ELF-1 (cell line): ENCODE results near the gene DMWD.

ENCODE experiments used
- DNase-seq: peaks from one replicate; pipeline ENCODE4 v3.0.0-alpha.2; 2016; ENCODE audit warnings: low read depth, low spot score

The DMWD gene, protein sequence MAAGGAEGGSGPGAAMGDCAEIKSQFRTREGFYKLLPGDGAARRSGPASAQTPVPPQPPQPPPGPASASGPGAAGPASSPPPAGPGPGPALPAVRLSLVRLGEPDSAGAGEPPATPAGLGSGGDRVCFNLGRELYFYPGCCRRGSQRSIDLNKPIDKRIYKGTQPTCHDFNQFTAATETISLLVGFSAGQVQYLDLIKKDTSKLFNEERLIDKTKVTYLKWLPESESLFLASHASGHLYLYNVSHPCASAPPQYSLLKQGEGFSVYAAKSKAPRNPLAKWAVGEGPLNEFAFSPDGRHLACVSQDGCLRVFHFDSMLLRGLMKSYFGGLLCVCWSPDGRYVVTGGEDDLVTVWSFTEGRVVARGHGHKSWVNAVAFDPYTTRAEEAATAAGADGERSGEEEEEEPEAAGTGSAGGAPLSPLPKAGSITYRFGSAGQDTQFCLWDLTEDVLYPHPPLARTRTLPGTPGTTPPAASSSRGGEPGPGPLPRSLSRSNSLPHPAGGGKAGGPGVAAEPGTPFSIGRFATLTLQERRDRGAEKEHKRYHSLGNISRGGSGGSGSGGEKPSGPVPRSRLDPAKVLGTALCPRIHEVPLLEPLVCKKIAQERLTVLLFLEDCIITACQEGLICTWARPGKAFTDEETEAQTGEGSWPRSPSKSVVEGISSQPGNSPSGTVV

DNA sequence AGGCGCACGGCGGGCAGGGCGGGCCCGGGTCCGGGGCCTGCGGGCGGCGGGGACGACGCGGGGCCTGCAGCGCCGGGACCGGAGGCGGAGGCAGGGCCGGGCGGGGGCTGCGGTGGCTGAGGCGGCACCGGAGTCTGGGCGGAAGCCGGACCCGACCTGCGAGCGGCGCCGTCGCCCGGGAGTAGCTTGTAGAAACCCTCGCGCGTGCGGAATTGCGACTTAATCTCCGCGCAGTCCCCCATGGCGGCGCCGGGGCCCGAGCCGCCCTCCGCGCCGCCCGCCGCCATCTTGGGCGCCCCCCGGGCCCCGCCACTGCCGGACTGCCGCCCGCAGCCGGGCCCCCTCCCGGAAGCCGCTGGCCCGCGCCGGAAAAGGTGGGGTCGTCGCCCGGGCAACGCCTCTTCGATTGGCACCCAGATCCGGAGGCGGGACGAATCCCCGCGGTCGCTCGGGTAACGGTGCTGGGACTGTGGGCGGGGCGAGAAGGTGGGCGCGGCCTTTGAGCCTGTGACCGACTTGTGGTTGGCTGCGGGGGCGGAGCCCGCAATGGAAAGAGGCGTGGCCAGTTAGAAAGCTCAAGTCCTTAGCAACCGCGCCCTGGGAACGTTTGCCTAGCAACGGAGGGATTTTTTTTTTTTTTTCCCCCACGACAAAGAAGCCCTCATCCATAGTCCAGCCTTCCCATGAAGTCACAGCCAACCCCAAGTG, at the start of gene DMWD:
Gene DMWD, minus strand, starts transcription at position 376 of the 708 bp plus-strand sequence. Its CDS starts 89 bp downstream, at position 287.
- DNase-seq = peak; percentile 100

DNA sequence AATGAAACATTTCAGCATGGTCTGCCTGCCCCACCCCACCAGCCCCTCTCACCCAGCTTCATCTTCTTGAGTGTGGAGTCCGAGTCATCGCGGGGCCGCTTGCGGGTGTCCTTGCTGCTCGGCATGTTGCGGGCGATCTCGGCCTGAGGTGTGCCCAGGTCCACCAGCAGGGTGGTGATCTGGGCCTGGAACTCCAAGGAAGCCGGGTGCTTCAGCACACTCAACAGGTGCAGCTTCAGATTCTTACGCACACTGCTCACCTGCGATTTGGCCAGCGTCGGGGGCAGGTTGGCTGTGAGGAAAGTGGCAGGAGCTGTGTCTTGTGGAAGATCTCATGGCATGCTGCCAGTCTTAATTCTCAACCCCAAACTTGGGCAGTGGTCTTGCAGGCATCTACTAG, 49.6 kb upstream of the DMWD start:
- DNase-seq = no peak

DNA sequence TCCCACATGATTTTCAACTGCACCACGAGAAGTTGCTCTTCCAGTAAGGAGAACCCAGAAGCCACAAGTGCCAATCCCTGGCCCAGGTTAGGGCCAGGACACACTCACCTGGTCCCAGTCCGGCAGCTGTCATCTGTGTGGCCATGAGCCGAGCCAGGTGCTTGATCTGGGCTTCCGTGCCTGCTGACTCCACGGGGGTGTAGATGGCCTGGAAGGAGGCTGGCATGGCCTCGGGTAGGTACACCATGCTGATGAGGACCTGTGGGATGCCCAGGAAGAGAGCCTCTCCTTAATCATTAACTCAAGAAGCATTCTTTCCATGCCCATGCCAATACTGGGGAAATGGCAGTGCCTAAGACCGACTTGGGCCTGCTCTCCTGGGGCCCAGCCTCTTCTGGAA, 42.3 kb upstream of the DMWD start:
- no peak for DNase-seq

DNA sequence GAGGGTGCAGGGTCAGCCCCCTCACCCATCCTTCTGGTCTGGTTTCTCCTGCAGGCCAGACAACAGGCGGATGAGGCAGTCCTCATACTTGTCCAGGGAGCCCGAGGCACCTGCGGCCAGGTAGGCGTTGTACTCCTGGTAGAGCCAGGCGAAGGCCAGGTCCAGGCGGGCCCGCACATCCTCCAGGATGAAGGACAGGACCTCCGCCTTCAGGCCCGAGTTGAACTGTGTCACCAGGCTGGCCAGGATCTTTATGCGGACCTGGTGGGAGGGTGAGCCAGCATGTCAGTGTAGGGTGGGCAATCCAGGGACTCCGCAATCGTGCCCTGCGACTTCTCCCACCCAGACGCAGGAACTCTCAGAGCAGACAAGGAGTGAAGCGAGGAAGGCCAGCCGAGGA, 36.3 kb upstream of the DMWD start:
- no peak for DNase-seq

DNA sequence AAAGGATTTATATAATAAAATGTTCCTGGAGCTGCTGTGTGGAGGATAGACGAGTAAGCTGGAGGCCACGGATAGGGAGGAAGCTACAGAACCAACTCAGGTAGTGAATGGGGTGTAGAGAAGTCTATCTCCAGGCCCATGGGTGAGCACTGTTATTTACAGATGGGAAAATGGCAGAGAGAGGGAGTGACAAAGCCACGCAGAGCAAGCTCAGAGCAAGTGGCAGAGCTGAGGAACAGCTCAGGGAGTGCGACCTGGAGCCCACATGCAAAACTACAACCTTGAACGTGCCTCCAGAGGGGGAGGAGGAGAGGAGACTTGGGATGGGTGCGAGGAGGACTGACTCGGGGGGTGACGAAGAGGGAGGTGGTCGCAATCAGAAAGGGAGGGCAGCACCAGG, 35.9 kb upstream of the DMWD start:
- no peak for DNase-seq

DNA sequence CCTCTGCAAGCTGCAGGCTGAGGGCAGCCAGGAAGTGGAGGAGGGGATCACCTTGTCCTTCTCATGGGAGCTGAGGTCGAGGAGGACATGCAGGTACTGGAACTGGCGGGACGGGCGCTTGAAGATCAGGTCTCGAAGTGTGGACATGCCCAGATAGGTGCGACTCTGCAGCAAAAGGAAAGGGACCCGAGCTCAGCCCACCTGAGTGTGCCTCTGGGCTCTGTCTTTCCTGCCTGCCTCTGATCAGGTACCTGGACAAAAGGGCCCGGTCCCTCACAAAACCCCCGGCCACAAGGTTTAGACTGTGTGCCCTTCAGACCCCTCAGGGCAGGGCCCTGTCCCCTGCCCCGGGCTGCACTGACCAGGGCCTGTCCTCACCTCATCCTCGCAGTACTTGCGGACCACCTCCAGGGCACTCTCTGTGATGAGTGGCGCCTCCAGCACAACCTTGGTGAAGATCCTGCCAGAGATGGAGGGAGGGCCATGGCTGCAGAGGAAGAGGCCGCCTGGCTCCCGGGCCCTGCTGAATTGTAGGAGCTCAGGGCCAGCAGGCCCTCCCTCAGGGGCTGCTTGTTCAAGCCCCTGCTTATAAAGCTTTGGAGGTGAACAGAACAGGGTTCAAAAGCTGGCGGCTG, 34.9 kb upstream of the DMWD start:
- DNase-seq = no peak

DNA sequence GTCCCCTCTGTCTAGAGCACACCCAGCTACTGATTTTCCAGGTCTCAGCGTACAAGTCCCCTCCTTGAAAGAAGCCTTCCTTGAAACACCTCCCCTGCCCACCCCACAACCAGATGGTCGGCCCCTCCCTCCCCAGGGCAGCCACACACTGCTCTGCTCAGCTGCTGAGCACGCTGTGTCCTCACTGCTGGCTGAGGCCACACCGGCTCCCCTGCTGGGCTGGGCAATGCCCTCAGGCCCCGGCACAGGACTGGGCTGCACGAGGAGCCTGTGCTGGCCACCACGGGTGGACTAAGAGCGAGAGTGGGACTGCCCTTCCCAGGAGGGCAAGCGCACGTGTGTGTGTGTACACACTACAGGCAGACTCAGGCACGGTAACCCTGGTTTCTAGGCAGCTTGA, 34.3 kb upstream of the DMWD start:
- DNase-seq = no peak

DNA sequence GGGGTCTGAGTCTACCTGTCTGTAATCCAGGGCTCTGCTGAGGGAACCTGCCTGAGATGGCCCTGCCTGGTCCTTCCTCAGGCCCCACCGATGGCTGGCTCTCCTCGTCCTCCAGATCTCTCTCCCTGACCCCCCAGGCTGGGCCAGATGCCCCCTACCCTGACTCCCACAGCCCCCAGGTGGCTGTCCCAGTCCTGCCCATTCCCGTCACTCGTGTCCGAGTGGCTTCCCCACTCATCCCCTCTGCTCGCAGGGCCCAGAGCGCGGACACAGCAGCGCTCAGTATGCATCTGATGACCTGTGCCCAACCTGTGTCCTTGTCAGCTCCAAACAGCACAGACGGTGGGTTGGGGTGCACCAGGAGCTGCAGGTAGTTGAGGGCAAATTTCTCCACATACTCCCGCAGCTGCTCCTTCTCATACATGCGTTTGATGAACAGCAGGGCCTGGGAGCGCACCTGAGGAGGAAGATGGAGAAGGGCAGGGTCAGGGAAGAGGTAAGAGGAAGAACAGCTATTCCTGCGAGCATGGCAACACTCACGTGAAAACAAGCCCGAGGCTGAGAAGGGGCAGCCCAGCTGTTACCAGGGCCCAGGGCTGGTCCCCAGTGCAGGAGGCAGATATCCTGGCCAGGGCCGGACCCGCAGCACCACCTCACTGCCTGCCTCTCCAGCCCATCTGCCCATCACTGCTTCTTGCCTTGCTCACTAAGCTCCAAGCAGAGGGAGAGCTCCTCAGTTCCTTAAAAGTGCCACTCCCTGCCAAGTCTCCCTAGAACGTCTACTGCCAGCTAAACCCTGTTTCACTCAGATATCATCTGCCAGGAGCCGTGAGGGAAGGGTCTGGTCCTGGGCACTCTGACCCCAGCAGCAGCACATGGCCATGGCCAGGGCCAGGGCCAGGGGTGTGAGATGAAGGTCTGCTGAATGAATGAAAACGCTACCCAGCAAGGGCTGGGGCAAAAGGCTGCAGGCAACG, 33.6 kb upstream of the DMWD start:
- DNase-seq = no peak

DNA sequence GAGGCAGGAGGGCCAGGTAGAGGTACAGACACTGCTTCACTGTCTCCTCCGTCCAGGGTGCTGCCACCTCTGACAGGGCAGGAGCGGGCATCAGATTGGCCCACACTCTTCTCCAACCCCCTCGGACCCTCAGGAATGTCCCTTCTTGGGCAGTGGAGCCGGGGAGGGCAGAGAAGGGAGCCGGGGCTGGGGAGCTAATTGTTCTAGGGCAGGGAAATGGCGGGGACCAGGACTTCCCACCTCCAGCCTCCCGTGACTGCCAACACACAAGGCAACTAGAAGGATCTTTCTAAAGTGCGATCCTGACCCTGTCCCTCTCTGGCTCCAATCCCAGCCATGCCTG, 32.6 kb upstream of the DMWD start:
- no peak for DNase-seq

DNA sequence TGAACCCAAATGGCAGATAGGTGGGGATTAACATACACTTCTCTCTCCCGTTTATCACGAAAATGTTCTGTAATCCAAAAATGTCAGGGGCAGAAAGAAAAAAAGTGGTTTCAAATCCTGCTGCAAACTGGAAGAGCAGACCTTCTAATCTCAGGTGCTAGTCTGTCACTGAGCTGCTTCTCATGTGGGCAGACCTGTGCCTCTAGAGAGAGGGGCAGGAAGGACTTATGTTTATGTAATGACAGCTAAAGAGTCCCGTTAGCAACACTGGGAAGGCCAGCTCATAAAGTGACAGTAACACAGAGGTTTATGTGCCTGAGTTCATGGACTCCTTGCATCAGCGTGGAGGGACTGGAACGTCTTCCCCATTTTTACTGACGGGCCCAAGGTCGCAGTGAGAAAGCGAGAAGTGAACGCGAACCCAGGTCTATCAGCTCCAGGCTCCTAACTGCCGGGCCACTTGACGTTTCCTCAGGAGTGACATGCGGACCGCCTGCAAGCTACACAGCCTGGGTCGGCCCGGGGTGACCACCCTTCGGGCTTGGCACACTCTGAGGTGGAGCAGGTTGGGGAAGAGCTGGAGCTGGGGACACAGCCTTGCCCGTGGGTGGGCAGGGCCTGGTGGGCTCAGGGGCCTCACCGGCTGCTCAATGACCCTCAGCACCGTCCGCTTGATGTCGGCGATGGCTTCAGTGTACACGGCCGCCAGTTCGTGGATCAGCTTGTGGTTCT, 32.1 kb upstream of the DMWD start:
- no peak for DNase-seq

DNA sequence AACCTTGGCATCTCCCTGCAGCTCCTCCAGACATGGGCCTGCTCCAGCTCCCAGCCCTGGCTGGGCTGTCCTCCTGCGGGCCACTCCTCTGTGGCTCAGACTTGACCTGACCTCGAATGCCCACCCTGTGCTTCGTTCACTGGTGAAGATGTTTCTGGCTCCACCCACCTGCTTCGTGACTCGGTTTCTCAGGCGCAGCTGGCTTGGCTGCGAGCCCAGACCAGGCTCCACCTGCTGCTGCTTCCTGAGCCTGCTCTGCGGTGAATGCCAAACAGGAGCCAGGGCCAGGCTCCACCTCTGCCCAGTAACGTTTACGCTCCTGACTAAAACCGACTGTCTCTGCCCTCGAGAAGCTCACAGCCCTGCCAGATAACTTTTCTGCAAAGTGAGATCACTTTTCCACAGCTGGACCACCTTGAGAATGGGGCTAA, 31.4 kb upstream of the DMWD start:
- no peak for DNase-seq

DNA sequence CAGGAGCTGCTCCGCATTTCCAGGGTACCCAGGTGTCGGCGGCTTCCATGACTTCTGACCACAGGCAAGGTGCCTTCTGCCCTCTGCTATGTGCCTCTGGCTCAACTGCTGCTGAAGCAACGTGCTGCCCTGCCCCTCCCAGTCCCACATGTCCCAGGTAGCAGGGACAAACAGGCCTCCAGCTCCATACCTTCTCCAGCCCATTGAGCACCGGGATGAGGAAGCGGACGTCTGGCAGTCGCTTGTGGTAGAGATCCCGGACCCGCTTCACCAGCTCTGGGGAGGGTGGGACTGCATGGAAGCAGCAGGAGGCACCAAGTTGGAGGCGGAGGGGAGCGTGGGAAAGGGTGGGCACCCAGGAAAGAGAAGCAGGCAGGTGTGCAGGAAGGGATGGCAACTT, 30.5 kb upstream of the DMWD start:
- DNase-seq = no peak

DNA sequence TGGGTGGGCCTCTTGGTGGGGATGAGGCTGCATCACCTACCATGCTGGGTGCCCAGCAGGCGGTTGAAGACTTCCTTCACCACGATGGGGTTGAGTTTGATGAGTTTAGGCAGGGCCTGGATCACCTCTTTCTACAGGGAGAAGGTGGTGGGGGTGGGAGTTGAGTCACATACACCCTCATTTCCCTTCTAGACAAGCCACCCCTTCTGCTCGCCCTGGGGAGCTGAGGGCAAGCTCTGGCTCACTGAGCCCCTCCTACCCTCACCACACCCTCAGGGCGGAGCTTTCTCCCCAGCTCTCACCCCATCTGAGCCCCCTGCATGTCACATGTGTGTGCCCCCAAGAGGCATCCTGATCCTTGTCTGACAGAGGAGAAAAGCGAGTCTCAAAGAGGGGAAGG, 30.1 kb upstream of the DMWD start:
- DNase-seq = no peak

DNA sequence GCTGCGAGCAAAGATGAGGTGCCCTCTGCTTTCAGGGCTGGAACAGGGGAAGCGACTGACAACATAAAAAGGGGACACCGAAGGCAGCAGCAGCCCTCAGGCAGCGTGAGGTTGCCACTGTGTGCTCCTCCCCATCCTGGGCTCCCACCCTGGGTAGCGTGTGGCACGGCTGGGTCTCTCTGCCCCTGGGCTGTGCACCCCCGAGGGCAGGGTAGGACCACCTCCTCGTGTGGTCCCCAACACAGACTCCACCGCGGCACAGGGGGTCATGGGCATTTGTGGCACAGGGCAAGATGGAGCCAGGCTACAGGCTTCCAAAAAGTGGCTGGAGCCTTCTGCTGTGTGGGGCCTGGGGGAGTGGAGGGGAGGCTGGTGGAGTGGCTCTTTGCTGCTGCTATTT, 28.9 kb upstream of the DMWD start:
- DNase-seq = no peak

DNA sequence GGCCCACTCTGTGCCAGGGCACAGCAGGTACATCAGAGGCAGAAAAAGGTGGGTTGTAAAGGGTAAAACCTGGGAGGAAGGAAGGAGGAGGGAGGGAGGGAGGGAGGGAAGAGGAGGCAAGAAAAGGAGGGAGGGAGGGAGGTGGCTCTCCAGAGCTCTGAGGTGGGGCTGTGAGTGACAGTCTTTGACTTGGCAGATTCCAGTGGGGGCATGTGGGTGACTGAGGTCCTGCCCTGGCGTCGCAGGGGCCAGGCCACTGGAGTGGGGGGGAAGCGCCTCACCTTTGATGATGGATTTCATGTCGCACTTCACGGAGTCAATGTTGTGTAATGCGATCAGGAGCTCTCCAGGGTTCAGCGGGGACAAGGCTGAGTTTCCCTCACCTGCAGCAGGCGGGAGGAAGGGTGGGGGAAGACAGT, 28.5 kb upstream of the DMWD start:
- DNase-seq = no peak

DNA sequence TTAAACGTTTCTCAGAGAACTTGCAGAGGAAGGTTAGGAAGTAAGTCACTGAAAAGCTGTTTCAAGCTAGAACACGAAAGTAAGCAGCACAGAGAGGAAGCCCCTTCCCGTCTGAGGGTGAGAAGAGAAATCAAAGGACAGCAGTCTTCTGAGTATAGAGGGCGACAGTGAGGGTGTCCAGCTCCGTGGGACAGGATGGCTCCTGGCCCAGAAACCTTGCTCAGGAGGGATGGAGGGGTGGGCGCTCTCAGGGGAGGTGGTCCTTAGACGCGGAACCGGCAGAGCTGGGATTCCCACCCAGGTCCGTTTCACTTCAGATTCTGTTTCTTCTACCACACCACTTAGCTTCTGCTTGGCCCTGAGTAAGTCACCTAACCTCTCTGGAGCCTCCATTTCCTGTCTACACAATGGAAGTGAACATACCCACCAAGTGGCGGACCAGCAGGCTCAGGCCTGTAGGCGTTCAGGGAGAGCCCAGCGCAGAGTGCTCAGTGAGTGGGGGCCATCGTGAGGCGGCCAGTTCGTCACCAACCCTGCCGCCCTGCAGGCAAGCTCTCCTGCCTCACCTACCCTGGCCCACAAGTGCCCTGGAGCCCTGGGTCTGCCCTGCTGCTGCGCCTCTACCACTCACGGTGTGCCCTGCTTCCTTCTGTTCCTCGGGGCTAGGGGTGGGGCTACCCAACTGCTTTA, 27.9 kb upstream of the DMWD start:
- no peak for DNase-seq

DNA sequence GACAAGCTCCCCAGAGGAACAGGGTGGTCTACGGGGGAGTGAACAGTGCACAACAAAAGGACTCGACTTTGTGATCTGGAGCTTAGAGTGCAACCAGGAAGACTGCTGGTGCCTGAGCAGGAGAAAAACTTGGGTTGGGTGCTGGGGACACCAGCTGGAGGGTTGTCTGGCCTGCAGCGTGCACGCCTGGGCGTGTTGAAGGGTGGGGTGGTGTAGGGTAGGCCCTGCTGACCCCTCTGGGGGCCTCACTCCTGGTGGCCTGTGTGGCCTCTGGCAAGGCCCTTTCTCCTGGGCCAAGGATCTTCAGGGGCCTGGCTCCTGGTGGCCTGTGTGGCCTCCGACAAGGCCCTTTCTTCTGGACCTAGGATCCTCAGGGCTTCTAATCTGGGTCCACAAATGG, 27.1 kb upstream of the DMWD start:
- DNase-seq = no peak

DNA sequence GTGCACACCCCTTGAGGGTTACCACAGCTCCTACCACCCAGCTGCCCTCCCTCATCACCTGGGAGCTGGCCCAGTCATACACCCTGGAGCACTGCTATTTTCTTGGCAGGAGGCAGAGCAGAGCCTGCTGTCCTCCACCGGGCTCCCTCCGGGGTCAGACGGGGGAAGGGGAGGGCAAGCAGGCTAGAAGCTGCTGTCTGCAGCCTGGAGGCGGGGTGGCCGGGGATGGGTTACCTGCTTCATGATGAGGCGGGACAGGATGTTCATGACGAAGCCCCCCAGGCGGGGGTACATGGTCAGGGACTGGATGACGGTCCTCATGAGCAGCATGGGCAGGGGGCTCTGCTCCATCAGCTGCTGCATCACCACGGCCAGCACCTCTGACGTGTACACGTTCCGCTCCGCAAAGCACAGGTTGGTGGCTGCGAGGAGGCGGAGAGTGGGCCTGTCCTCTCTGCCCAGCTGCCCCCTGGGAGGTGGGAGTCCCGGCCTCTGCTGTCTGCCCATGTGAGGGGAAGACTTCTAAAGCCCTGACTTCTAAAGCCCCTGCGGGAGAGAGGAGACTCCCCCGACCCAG, 25.2 kb upstream of the DMWD start:
- DNase-seq = peak; percentile 70

DNA sequence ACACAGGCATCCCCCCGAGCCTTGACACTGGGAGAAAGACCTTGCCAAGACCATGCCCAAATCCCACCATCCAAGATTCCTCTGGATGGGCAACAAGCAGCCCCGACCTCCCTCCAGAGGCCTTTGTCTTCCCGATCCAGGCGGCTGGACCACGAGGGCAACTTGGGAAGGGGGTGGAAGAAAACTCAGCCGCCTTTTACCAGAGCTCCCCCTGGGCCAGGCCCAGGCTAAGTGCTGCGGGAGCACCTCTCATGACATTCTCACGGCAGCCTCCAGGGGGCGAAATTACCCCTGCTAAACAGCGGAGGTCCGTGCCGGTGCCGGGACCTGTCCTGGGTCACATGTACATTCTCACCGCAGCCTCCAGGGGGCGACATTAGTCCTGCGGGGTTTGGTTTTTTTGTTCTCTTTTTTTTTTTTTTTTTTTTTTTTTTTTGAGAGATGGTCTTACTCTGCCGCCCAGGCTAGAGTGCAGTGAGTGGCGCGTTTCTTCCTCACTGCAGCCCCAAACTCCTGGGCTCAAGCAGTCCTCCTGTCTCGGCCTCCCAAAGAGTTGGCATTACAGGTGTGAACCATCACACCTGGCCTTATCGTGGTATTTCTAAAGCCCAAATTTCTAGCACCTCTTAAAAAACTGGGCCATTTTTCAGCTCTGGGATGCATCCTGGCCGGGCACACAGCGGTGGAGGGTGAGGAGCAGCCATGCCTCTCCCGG, 24.5 kb upstream of the DMWD start:
- DNase-seq = peak; percentile 99
